ENCODE data around the gene PRXL2B.

DNA sequence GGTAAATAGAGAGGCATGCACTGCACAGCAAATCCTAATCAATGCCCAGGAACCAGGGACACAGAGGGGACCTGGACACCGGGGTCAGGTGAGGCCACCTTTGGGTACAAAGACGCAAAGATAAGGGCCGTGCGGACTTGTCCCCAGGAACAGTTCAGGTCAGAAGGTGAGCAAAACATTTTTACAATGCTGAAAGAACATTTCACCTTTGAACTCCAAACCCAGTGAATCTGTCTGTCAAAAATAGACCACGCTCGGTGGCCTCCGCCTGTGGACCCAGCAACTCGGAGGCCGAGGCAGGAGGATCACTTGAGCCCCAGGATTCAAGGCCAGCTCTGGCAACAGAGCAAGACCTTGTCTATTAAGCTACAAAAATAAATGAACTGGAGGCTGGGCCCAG, 15.2 kb upstream of the PRXL2B start:
- TF ChIP-seq POLR2A (IDR thresholded peaks at IDR 0.05; ENCODE audit: extremely low read depth, insufficient read length) (no peak), MYC (IDR thresholded peaks at IDR 0.05; ENCODE audit: low read depth, low read length) (no peak)
- TF ChIP-seq, protein P1, sequence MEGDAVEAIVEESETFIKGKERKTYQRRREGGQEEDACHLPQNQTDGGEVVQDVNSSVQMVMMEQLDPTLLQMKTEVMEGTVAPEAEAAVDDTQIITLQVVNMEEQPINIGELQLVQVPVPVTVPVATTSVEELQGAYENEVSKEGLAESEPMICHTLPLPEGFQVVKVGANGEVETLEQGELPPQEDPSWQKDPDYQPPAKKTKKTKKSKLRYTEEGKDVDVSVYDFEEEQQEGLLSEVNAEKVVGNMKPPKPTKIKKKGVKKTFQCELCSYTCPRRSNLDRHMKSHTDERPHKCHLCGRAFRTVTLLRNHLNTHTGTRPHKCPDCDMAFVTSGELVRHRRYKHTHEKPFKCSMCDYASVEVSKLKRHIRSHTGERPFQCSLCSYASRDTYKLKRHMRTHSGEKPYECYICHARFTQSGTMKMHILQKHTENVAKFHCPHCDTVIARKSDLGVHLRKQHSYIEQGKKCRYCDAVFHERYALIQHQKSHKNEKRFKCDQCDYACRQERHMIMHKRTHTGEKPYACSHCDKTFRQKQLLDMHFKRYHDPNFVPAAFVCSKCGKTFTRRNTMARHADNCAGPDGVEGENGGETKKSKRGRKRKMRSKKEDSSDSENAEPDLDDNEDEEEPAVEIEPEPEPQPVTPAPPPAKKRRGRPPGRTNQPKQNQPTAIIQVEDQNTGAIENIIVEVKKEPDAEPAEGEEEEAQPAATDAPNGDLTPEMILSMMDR (IDR thresholded peaks at IDR 0.05; ENCODE audit: low read depth, low read length): no peak
- TF ChIP-seq, protein P2, sequence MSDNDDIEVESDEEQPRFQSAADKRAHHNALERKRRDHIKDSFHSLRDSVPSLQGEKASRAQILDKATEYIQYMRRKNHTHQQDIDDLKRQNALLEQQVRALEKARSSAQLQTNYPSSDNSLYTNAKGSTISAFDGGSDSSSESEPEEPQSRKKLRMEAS (IDR thresholded peaks at IDR 0.05; ENCODE audit: low read depth, low read length): no peak
